SKM-1 treated with dmso at 0.1 percent for 144 hours (cell line): ENCODE data around the gene ASIC4.

Experiments used
- DNase-seq: peaks from one replicate; lab custom pipeline; 2025; ENCODE audit not compliant: unreplicated experiment; lab: John Stamatoyannopoulos, UW

The ASIC4 gene

GRCh38 chr2:219496825-219497494, 17.3 kb upstream of the ASIC4 start:
- no peak for DNase-seq

- peak; percentile 49 for DNase-seq
Measured at GRCh38 chr2:219497495-219498279, 16.6 kb upstream of the ASIC4 start.

DNA sequence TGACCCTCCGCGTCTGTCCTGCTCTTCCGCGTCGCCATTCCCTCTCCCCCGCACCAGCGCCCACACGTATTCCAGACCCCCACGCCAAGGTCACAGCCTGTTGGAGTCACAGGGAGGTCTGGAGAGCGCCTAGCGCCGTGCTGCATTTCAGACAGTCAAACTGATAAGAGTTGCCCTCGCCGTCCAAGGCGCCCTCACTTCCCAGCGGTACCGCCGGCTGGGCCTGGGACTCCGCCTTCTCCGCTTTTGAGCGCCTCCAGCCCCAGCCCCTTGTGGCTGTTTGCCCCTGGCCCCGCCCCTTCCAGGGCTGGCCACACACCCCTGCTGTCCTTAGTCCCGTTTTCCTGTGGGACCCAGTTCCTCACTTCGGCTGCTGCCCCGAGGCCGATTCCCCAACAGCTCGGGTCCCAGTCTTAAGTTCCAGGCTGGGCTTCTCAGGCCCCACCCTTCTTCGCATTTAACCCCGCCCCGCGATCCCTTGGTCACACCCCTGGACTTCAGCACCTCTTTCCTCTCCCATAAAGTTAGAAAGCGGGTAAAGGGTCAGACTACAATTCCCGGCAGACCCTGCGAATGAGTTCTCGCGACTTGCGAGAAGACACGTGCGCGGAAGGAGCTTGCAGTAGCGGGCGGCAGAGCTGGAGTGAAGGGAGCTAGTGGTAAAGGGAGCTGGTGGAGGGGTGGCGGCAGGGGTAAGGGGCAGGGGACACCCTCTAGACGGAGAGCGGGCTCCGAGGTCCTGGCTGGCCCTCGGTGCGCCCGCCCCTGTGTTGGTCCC, 15.8 kb upstream of the ASIC4 start, which contains the start of gene GMPPA:
Gene GMPPA (plus strand): TSS at position 612 of the 778 bp plus-strand sequence. CDS start 1,085 bp downstream, outside the sequence.
- peak; percentile 97 for DNase-seq

DNA sequence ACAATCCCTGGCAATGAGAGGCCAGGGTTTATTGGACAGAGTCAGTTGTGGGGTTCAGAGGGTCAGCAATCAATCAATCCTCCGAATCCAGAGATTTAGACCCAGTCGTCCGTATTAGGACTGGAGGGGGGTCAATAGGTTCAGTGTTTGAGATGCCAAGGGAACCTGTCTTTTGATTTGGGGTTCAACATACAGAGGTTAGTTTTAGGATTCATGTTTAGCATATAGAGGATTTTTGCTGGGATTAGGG, 15.3 kb upstream of the ASIC4 start:
- no peak for DNase-seq

GRCh38 chr2:219499555-219499954, 14.7 kb upstream of the ASIC4 start:
- DNase-seq = no peak

GRCh38 chr2:219500135-219500534, 14.1 kb upstream of the ASIC4 start:
- no peak for DNase-seq

DNA sequence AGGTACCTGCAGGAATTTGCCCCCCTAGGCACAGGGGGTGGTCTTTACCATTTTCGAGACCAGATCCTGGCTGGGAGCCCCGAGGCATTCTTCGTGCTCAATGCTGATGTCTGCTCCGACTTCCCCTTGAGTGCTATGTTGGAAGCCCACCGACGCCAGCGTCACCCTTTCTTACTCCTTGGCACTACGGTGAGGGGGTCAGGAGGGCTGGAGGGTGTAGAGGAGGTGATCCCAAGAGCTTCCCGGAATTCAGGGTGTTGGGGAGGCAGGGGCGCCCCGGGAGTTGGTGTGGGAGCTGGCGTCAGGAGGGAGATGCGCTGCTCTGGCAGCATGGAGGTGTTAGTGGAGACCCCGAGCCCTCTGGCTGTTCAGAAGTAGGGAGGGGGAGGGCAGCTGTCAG, 12.4 kb upstream of the ASIC4 start:
- DNase-seq = no peak

DNA sequence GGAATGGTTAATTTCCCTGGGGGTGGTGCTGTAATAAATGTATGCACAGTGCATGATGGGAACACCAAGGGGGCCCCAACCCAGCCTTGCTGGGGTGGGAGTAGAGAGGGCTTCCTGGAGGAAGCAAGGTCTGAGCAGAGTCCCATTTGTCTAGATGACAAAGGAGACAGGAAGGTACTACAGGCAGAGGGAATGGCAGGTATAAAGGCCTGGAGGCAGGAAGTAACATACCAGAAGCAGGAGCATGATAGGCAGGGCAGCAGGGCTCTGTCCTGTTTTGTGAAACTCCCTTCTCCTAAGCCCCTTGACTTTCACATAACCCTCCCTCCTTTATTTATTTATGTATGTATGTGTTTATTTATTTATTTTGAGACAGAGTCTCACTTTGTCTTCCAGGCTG, 11.7 kb upstream of the ASIC4 start:
- no peak for DNase-seq

- DNase-seq = no peak
Measured at GRCh38 chr2:219505585-219505984, 8.7 kb upstream of the ASIC4 start.

GRCh38 chr2:219506153-219506801, 8.0 kb upstream of the ASIC4 start:
- DNase-seq = no peak

DNA sequence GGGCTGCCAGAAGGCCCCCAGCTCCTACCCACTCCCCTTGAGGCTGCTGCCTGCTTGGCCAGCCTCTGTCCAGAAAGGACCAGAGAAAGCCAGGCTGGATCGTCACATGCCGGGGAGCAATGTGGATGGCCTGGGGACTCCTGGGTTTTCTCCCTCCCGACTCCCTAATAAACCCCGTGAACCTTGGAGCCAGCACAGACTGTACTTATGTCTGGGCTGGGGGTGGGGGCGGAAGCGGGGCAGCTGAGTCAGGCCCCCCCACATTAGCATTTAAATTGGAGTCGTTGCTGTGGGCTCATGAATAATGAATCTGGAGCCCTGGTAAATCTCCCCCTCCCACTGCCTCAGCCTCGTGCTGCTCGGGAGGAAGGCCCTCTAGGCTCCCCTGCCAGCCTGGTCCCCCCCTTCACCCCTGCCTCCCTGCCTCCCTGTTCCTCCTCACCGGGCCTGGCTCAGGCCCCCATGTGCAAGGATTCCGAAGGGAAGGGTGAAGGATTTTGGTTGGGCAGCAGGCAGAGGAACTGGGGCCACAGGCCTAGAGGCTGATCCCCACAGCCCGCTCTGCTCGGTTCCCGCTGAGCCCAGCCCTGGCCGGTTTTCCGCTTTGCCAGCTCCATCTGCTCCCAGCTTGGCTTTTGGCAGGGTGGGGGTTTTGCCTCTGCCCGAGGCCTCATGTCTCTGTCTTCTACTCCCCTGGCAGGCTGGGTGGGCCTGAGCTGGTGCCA, 7.3 kb upstream of the ASIC4 start:
- no peak for DNase-seq

GRCh38 chr2:219507581-219508443, 6.5 kb upstream of the ASIC4 start:
- no peak for DNase-seq

DNA sequence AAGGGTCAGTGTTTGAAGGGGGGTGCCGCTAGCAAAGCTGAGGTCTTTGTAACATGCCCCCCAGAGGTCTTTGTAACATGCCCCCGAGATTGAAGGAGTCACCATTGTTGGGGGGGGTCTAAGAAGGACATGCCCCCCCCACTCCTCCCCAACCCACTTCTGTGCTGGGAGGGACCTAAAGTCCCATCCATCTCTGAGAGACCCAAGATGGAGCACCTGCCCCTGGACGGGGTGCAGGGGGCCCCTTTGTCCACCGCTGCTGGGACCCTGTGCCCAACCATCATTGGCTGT, 5.9 kb upstream of the ASIC4 start:
- DNase-seq = no peak

DNA sequence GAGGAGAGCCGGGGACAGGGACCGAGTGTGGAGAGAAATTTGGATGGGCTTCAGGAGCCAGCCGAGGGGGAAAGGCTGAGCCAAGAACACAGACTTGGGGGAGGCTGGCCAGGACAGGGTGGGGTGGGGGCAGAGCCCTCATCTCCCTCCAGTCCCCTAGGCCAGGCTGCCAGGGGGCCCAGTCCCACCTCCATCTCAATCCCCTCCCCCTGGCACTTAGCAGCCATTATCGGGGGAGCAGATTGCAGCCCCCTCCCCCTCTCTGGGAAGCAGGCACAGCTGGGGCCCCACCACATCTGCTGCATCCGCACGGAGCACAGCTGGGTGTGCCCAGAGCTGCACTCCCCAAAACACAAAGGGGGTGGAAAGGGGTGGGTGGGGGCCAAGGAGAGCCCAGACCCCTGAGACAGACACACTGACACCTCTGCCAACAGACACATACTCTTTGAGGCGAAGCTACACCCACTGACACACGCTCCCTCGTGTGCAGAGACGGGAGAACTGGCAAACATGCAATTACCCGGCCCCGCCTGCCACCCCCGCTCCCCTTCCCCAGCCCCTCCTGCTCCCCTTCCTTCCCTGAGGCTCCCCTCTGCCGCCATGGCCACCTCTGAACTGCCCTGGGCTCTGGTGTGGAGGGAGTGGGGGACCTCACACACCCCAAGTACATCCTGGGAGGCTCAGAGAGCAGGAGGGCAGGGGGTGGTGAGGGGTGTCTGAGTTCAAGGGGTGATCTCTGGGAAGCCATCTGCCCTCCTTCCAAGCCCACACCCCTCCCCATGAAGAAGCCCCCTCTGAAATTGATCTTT, 5.1 kb upstream of the ASIC4 start:
- no peak for DNase-seq

- DNase-seq = peak; percentile 63
Measured at GRCh38 chr2:219509780-219510511, 4.3 kb upstream of the ASIC4 start.

DNA sequence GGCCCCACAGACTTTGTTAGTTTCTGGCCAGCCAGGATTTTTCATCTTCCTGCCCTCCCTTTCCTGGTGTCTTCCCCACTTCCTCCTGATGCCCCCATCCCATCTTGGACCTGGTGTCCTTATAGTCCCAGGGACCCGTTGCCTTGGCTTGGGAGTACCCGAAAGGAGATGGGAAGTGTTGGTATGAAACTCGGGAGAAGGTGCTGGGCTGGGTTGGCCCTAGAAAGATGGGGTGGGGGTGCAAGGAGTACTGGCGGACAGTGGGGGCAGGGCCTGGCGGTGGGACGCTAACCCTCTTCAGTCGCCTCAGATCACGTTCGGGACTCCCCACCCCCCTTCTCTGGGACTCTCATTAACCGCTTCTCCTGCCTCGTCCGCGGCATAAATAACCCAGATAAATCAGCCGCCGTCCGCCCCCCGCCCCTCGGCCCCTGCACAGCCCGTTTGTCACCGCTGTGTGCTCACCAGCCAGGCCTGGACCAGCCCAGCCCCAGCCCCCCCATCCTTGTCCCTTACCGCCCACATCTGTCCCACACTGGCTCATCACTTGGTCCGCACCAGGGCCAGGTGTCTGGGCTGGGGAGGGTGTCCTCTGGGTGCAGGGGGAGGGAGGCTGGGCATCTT, 3.7 kb upstream of the ASIC4 start:
- DNase-seq = no peak

GRCh38 chr2:219511547-219512325, 2.5 kb upstream of the ASIC4 start:
- no peak for DNase-seq
